GM21825 (cell line): ENCODE measurements around the gene DNAI2.
"Not testable (repeated sequence)": the region's sequence is repeated elsewhere in the genome, so short reads cannot be mapped to it uniquely, and the experiment has no call there.

Experiments used
- ATAC-seq: cut with Tn5 transposase; IDR thresholded peaks from one replicate; pipeline ENCODE4 v1.9.1; 2021; ENCODE audit warnings: mild to moderate bottlenecking, moderate library complexity; ENCODE audit not compliant: unreplicated experiment

The DNAI2 gene

GRCh38 chr17:74244128-74244527, 29.9 kb upstream of the DNAI2 start:
- ATAC-seq = no peak

GRCh38 chr17:74244548-74244947, 29.5 kb upstream of the DNAI2 start:
- no peak for ATAC-seq

- no peak for ATAC-seq
These were observed 28.7 kb upstream of the DNAI2 start for GRCh38 chr17:74245145-74245831.

GRCh38 chr17:74245871-74246270, 28.2 kb upstream of the DNAI2 start:
- no peak for ATAC-seq

GRCh38 chr17:74249590-74250270, 24.3 kb upstream of the DNAI2 start:
- no peak for ATAC-seq

- no peak for ATAC-seq
These were observed 23.6 kb upstream of the DNAI2 start for GRCh38 chr17:74250324-74250995.

- no peak for ATAC-seq
These were observed 23.0 kb upstream of the DNAI2 start for GRCh38 chr17:74251051-74251450.

- no peak for ATAC-seq
These were observed 22.5 kb upstream of the DNAI2 start for GRCh38 chr17:74251569-74251968.

GRCh38 chr17:74252211-74252610, 21.8 kb upstream of the DNAI2 start:
- no peak for ATAC-seq

- ATAC-seq = no peak
These were observed 21.0 kb upstream of the DNAI2 start for GRCh38 chr17:74253036-74253435.

GRCh38 chr17:74257311-74257710, 16.7 kb upstream of the DNAI2 start:
- no peak for ATAC-seq

- ATAC-seq = no peak
These were observed 14.1 kb upstream of the DNAI2 start for GRCh38 chr17:74259667-74260524.

GRCh38 chr17:74260525-74260850, 13.5 kb upstream of the DNAI2 start:
- no peak for ATAC-seq

GRCh38 chr17:74262601-74263000, 11.4 kb upstream of the DNAI2 start:
- no peak for ATAC-seq

- ATAC-seq = not testable (repeated sequence)
These were observed 7.0 kb upstream of the DNAI2 start for GRCh38 chr17:74267054-74267453.

GRCh38 chr17:74267579-74267978, 6.5 kb upstream of the DNAI2 start:
- ATAC-seq = no peak

GRCh38 chr17:74267987-74268499, 6.0 kb upstream of the DNAI2 start:
- ATAC-seq = no peak

- ATAC-seq = no peak
These were observed 5.5 kb upstream of the DNAI2 start for GRCh38 chr17:74268558-74268957.

GRCh38 chr17:74270333-74270732, 3.7 kb upstream of the DNAI2 start:
- ATAC-seq = no peak

- no peak for ATAC-seq
These were observed 2.8 kb upstream of the DNAI2 start for GRCh38 chr17:74271281-74271680.

GRCh38 chr17:74271901-74272561, 2.0 kb upstream of the DNAI2 start:
- no peak for ATAC-seq
